Hypothalamus (tissue), 51 donors: ENCODE results near the gene BAZ2A.
"Not testable (repeated sequence)": the region's sequence is repeated elsewhere in the genome, so short reads cannot be mapped to it uniquely, and the experiment has no call there.

Experiments
- DNase-seq, 51 donors: peaks; one replicate each; lab custom pipeline; 2025; lab: John Stamatoyannopoulos, UW

Gene BAZ2A

GRCh38 chr12:56630180-56630632, at the start of gene BAZ2A:
BAZ2A (minus strand) TSS chr12:56630326; CDS start chr12:56617530, 12,796 bp downstream.
- peak; percentile 41 to 94 (median 87) for DNase-seq

GRCh38 chr12:56678852-56679251, 48.7 kb upstream of the BAZ2A start:
- DNase-seq = no peak

GRCh38 chr12:56677680-56678079, 47.6 kb upstream of the BAZ2A start:
- no peak for DNase-seq

- no peak for DNase-seq
Observed at GRCh38 chr12:56676851-56677580, 46.9 kb upstream of the BAZ2A start.

- no peak for DNase-seq
Observed at GRCh38 chr12:56671608-56672007, 41.5 kb upstream of the BAZ2A start.

GRCh38 chr12:56670836-56671235, 40.7 kb upstream of the BAZ2A start:
- DNase-seq = no peak

GRCh38 chr12:56668197-56668457, 38.0 kb upstream of the BAZ2A start:
- DNase-seq = no peak

- no peak for DNase-seq
Observed at GRCh38 chr12:56661979-56662638, 32.0 kb upstream of the BAZ2A start.

- DNase-seq = no peak
Observed at GRCh38 chr12:56661560-56661959, 31.4 kb upstream of the BAZ2A start.

- DNase-seq = no peak
Observed at GRCh38 chr12:56658921-56659320, 28.8 kb upstream of the BAZ2A start.

GRCh38 chr12:56657416-56658379, 27.6 kb upstream of the BAZ2A start:
- no peak for DNase-seq

GRCh38 chr12:56653781-56654180, 23.7 kb upstream of the BAZ2A start:
- DNase-seq = not testable (repeated sequence)

GRCh38 chr12:56648023-56648422, 17.9 kb upstream of the BAZ2A start:
- not testable (repeated sequence) for DNase-seq

GRCh38 chr12:56645717-56646446, 15.8 kb upstream of the BAZ2A start, which contains the start of gene ATP5F1B:
ATP5F1B (minus strand) TSS chr12:56645984; CDS start chr12:56645963, 21 bp downstream.
- peak; percentile 34 to 98 (median 89) for DNase-seq

- DNase-seq = peak in 11 of 51 donors; percentile 2 to 46 (median 19)
Observed at GRCh38 chr12:56645201-56645716, 15.1 kb upstream of the BAZ2A start.

GRCh38 chr12:56644654-56645053, 14.5 kb upstream of the BAZ2A start:
- no peak for DNase-seq

- no peak for DNase-seq
Observed at GRCh38 chr12:56641219-56641618, 11.1 kb upstream of the BAZ2A start.

- no peak for DNase-seq
Observed at GRCh38 chr12:56637621-56638020, 7.5 kb upstream of the BAZ2A start.

- DNase-seq = peak; percentile 56 to 97 (median 91)
Observed at GRCh38 chr12:56636675-56637540, 6.8 kb upstream of the BAZ2A start.
